PC-9 (cell line): Measurements from ENCODE around the gene TRAPPC3.

ENCODE experiments used
- EZH2 ChIP-seq: fragments of 200-600 bp; sonication (generic); IDR thresholded peaks from 2 replicates; pipeline ENCODE4 v1.8.0; 2017; ENCODE audit warnings: antibody characterized with exemption, low read depth
- TF ChIP-seq, protein P1 (sequence below): fragments of 200-600 bp; sonication (generic); conservative IDR thresholded peaks from 2 replicates; pipeline ENCODE4 v1.6.1; 2017; ENCODE audit warnings: mixed run types, antibody characterized with exemption, mild to moderate bottlenecking, moderate library complexity

DNA sequence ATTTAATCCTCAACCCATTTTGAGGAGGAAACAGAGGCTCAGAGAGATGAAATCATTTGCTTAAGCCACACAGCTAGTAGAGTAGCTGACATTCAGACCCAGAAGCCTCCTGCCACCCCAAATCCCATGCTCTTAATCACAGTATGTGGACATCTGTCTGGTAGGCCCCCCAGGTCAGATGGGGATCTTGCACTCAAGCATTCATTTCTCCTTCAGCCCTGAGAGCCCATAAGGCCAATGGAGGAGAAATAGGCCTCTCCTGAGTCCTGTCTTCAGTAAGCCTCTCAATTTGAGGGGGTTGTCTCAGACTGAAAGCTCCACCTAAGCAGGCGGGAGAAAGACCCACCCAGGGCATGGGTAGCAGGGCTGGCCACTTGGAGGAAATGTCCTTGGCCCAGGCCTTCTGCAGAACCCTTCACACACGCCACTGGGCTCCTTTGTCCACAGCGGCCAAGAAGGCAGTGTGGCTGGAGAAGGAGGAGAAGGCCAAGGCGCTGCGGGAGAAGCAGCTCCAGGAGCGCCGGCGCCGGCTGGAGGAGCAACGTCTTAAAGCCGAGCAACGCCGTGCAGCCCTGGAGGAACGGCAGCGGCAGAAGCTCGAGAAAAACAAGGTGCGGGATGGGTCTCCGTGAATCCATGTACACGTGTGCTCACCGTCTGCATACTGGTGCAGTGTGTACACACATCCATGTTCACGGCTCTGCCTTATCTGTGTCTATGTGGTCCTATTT lies 22.9 kb upstream of the TRAPPC3 start:
- TF ChIP-seq, protein P1, sequence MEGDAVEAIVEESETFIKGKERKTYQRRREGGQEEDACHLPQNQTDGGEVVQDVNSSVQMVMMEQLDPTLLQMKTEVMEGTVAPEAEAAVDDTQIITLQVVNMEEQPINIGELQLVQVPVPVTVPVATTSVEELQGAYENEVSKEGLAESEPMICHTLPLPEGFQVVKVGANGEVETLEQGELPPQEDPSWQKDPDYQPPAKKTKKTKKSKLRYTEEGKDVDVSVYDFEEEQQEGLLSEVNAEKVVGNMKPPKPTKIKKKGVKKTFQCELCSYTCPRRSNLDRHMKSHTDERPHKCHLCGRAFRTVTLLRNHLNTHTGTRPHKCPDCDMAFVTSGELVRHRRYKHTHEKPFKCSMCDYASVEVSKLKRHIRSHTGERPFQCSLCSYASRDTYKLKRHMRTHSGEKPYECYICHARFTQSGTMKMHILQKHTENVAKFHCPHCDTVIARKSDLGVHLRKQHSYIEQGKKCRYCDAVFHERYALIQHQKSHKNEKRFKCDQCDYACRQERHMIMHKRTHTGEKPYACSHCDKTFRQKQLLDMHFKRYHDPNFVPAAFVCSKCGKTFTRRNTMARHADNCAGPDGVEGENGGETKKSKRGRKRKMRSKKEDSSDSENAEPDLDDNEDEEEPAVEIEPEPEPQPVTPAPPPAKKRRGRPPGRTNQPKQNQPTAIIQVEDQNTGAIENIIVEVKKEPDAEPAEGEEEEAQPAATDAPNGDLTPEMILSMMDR, result no peak
- TF ChIP-seq EZH2, result no peak
